Myocyte (in vitro differentiated cells): ENCODE measurements around the gene MCC. TPM values are rescaled to one million over a fixed set of nuclear protein-coding genes. Genes with fewer than 3 reads are reported as not detected.
A peak's percentile ranks its signal among the peaks of the same experiment; 100 is the strongest.
"Not testable (repeated sequence)": the region's sequence is repeated elsewhere in the genome, so short reads cannot be mapped to it uniquely, and the experiment has no call there.

Experiments used
- DNase-seq: peaks from one replicate; pipeline ENCODE4 v3.0.0-alpha.2; 2012; ENCODE audit warnings: low read depth
- total RNA-seq: library from RNA; depleted of rRNA; stranded (reverse); fragments of >200 nt; gene quantifications from 2 replicates; pipeline ENCODE4 v1.2.3, GENCODE V29; 2014

MCC gene
- total RNA-seq, 1 donor from 2014 or later = 12.0 TPM

DNA sequence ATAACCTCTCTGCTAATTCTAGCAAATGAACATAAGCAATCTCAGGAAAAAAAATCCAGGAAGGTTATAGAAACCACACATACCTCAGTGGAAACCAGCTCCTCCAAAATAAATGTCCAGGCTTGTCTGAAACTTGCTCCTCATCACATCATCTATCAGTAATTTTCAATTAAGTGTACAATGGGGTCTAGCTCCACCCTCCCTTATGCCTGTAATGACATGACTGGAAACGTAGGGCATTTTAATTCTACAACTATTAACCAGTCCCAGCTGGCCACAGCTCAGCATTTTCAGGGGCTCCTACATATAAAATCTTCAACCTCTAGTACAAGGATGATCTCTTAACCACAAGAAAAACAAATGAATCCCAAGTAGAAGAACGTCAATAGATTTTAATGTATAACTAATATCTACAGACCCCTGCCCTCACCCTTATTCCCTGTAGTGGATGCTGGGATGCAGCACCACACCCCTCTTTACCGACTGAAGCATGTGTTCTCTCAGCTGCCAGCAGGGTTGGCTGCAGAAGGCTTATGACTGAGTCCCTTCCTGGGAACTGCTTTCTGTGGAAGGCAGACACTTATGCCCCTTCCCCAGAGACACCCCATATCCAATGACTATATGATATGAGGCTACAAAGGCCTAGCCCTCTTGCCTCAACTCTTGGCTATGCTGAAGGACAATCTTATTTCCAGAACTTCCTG is 60.2 kb downstream of the MCC start:
- no peak for DNase-seq

- DNase-seq = no peak
These were observed 62.3 kb downstream of the MCC start for GRCh38 chr5:113425909-113426308.

- no peak for DNase-seq
These were observed 66.6 kb downstream of the MCC start for GRCh38 chr5:113421693-113422092.

- no peak for DNase-seq
These were observed 82.7 kb downstream of the MCC start for GRCh38 chr5:113405530-113405929.

GRCh38 chr5:113404269-113404668 is 84.0 kb downstream of the MCC start:
- no peak for DNase-seq

DNA sequence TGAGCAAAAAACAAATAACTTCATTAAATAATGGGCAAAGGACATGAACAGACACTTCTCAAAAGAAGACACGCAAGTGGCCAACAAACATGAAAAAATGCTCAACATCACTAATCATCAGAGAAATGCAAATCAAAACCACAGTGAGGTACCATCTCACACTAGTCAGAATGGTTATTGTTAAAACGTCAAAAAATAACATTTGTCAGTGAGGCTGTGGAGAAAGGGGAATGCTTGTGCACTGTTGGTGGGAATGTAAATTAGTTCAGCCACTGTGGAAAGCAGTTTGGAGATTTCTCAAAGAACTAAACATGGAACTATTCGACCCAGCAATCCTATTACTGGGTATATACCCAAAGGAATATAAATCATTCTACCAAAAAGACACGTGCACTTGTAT is 90.3 kb downstream of the MCC start:
- DNase-seq = not testable (repeated sequence)

- DNase-seq = no peak
These were observed 91.2 kb downstream of the MCC start for GRCh38 chr5:113397046-113397445.

DNA sequence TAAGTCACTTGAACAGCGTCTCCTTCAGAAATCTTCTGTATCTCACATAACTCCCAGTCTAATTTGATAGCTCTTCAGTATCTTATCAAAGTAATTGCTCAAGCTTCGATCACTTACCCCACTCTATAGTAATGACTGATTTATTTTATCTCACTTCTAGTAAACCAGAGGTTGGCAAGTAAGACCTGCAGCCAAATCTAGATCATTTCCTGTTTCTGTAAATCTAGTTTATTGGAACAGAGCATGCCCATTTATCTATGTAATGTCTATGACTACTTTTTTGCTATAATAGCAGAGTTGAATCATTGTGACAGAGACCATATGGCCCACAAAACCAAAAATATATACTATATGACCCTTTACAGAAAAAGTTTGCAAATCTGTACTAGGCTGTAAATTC is 93.6 kb downstream of the MCC start:
- DNase-seq = no peak

DNA sequence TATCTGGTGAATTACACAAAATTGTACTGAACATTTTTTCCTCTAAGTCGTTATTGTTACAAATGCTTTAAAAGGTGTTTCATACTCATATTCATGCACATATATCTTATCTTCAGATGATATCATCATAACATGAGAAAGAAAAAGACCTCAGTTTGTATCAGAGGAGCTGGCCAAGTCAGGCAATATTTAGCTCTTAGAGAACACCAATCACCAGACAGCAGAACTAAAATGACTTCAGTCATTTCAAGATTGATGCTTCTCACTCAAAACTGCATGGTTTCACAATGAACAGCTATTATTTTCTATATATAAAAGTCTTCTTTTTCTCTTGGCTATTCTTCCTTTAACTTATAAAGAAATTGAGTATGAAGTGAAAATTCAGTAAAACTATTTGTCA is 98.0 kb downstream of the MCC start:
- no peak for DNase-seq

DNA sequence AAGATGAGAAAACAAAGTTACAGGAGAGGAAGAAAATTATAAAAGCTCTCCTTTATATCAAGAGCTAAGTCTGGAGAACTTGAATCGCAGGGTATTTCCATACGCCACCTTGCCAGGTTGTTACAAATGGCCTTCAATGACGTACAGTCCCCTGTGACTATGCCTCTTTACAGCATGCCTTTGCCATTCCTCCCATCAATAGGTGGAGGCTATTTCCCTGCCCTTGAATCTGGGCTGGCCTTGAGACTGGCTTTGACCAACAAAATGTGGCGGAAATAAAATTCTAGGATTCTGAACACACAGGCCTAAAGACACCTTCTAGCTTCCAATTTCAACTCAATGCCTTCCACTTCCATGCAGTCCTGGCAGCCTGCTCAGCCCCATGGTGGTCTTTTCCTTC is 99.1 kb downstream of the MCC start:
- DNase-seq = no peak

DNA sequence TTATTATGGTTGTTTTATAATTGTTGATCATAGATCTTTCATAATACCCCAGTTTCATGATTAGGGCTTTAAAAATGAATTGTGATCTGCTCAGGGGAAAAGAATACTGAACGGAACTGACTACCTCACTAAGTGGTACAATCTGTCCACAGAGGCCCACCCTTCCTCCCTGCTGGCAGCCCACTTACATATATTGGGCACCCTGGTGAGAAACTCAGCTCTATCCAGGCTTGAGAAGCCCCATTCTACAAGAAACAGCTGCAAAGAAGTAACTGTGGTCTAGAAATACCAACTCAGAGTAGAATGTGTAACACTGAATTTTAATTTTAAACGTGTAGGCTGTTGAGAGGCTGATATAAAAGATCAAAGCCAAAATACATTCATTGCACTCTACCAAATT is 100.4 kb downstream of the MCC start:
- peak; percentile 22 for DNase-seq

GRCh38 chr5:113384782-113385285 is 103.4 kb downstream of the MCC start:
- DNase-seq = no peak

DNA sequence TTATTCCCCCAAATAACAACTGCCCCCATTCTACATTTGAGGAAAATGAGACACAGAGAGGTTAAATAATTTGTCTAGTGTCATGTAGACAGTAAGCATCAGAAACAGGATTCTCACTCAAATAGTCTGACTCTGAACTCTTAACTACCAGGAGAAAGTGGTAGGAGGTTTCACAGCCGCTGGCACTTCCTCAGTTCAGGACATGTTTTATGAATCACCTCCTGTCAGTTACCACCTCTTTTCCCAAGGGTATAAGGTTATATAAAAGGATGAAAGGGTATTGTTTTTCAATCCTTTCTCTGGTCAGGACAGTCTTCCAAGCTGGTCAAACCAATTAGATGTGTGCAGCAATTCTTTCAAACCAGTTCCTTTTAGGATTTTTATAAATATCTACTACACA is 105.5 kb downstream of the MCC start:
- peak; percentile 5 for DNase-seq

- no peak for DNase-seq
These were observed 106.5 kb downstream of the MCC start for GRCh38 chr5:113381791-113382190.

GRCh38 chr5:113380807-113381326 is 107.4 kb downstream of the MCC start:
- peak; percentile 16 for DNase-seq

- DNase-seq = no peak
These were observed 108.1 kb downstream of the MCC start for GRCh38 chr5:113379936-113380806.

DNA sequence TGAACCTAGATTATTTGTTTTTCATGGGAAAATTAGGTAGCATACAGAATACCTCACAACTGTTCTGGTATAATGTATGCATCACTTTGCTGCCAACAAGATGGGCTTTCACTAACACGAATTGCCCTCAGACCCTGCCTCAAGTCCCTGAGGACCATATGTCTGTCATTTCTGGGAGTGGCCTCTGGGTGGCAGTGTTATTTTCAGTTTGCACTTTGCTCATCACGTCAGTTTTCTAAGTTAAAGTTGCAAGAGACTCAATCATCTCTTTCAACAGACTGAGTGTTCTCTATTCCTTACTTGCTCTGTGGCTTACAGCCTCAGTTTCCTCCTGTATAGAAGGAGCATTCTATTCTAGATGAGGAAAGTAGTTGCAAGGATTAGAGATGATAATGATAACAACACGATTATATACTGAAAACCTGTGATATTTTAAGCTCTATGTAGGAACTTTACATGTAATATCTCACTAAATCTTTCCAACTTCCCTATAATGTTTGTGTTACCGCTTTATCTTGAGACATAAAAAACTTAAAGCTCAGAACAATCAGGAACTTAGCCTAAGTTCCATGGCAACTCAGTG is 109.2 kb downstream of the MCC start:
- peak; percentile 75 for DNase-seq

DNA sequence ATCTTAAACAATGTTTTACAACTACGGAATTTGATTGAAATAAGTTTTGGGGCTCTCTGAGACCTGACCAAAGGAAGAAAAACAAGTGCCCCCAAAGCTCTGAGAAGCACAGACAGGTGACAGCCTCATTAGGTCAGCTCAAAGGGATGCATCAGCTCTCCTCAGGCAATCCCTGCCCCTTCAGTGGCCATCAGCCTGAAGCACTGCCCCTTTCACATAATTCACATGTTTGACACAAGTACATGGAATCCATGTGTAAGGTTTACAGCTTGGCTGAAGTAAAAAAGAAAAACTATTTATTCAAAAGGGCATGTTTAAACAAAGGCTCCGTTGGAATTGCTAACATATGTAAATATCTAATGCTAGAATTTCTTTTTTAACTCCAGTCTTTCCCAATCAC is 109.7 kb downstream of the MCC start:
- no peak for DNase-seq

GRCh38 chr5:113378081-113378480 is 110.2 kb downstream of the MCC start:
- DNase-seq = no peak

GRCh38 chr5:113376640-113377039 is 111.6 kb downstream of the MCC start:
- no peak for DNase-seq

GRCh38 chr5:113375480-113376060 is 112.7 kb downstream of the MCC start:
- no peak for DNase-seq
